Epithelial cell of proximal tubule (primary cell): ENCODE data around the gene ATP6V0A4. TPM values are rescaled to one million over a fixed set of nuclear protein-coding genes. Genes with fewer than 3 reads are reported as not detected.

ENCODE experiments used
- DNase-seq: peaks from one replicate; pipeline ENCODE4 v3.0.0-alpha.2; 2011; ENCODE audit warnings: low read depth
- H3K4me3 ChIP-seq: 2 replicates; pipeline ENCODE4 v1.5.1; 2011; ENCODE audit warnings: low read depth, mild to moderate bottlenecking, low read length
- CTCF ChIP-seq: conservative IDR thresholded peaks from 2 replicates; pipeline ENCODE4 v1.5.1; 2012; ENCODE audit warnings: low read depth, mild to moderate bottlenecking, low read length
- total RNA-seq: library from RNA; depleted of rRNA; stranded (reverse); fragments of >200 nt; gene quantifications from 2 replicates; pipeline ENCODE4 v1.2.3, GENCODE V29; 2015

Gene ATP6V0A4
- total RNA-seq, 1 donor from 2014 or later: 0.58 TPM

- DNase-seq: no peak
- no peak overlapping the region for H3K4me3 ChIP-seq
- TF ChIP-seq CTCF: peak; percentile 16
Observed at GRCh38 chr7:138785587-138786437, 12.2 kb downstream of the ATP6V0A4 start.

- no peak for TF ChIP-seq CTCF
- no peak overlapping the region for H3K4me3 ChIP-seq
- DNase-seq: no peak
Observed at GRCh38 chr7:138784692-138785091, 13.3 kb downstream of the ATP6V0A4 start.

- H3K4me3 ChIP-seq: no peak overlapping the region
- no peak for DNase-seq
- no peak for TF ChIP-seq CTCF
Observed at GRCh38 chr7:138781004-138781403, 17.0 kb downstream of the ATP6V0A4 start.

- TF ChIP-seq CTCF: no peak
- no peak overlapping the region for H3K4me3 ChIP-seq
- no peak for DNase-seq
Observed at GRCh38 chr7:138776166-138776833, 21.7 kb downstream of the ATP6V0A4 start.

- no peak for TF ChIP-seq CTCF
- no peak overlapping the region for H3K4me3 ChIP-seq
- no peak for DNase-seq
Observed at GRCh38 chr7:138773817-138774216, 24.2 kb downstream of the ATP6V0A4 start.

GRCh38 chr7:138773176-138773575, 24.8 kb downstream of the ATP6V0A4 start:
- DNase-seq: no peak
- TF ChIP-seq CTCF: no peak
- no peak overlapping the region for H3K4me3 ChIP-seq
